WI38 (cell line): ENCODE data around the gene EYA2.

Experiments
- H3K4me3 ChIP-seq: 2 replicates; pipeline ENCODE4 v1.5.1; 2011; ENCODE audit warnings: low read depth, mild to moderate bottlenecking, control low read depth, low read length
- CTCF ChIP-seq: IDR thresholded peaks from 2 replicates; pipeline ENCODE4 v1.5.1; 2012; ENCODE audit warnings: low read depth, mild to moderate bottlenecking, control low read depth, low read length

EYA2 gene

GRCh38 chr20:46903256-46903655 is 8.6 kb downstream of the EYA2 start:
- H3K4me3 ChIP-seq: no peak overlapping the region
- no peak for TF ChIP-seq CTCF

GRCh38 chr20:46903937-46904336 is 9.3 kb downstream of the EYA2 start:
- TF ChIP-seq CTCF: no peak
- no peak overlapping the region for H3K4me3 ChIP-seq

- H3K4me3 ChIP-seq: no peak overlapping the region
- TF ChIP-seq CTCF: no peak
These were observed 10.9 kb downstream of the EYA2 start for GRCh38 chr20:46905364-46906125.

- TF ChIP-seq CTCF: no peak
- H3K4me3 ChIP-seq: no peak overlapping the region
These were observed 18.8 kb downstream of the EYA2 start for GRCh38 chr20:46913329-46914044.

GRCh38 chr20:46914789-46915379 is 20.2 kb downstream of the EYA2 start:
- no peak for TF ChIP-seq CTCF
- H3K4me3 ChIP-seq: no peak overlapping the region

GRCh38 chr20:46915575-46916257 is 21.1 kb downstream of the EYA2 start:
- H3K4me3 ChIP-seq: no peak overlapping the region
- no peak for TF ChIP-seq CTCF
